ENCODE measurements around the gene SAFB. TPM values are rescaled to one million over a fixed set of nuclear protein-coding genes. Genes with fewer than 3 reads are reported as not detected.
A peak's percentile ranks its signal among the peaks of the same experiment; 100 is the strongest.

Gene SAFB
- polyA plus RNA-seq, 1 of the 3 experiments (the other 2 are of a cell fraction), result 90.0 TPM

- no peak overlapping the region for H3K4me3 ChIP-seq (ENCODE audit: low read depth in 2 of 2, low read length in 1 of 2)
- no peaks in the 10 kb centered on the region for H3K4me1 ChIP-seq (ENCODE audit: control insufficient read depth in 1 of 2, insufficient read depth in 2 of 2, low read depth in 1 of 2, low read length in 1 of 2)
- no peaks in the 10 kb centered on the region for H3K9me2 ChIP-seq
- 96% methylated on average over 30 of the region's 35 CpGs for WGBS (ENCODE audit: low lambda C conversion rate)
- no peaks in the 10 kb centered on the region for H3K79me2 ChIP-seq (ENCODE audit: insufficient read depth)
- POLR2A ChIA-PET, result interaction anchor here (1.0 to 1.5 kb wide), 2 partner anchors 11 to 13 kb away, joined by 7 read pairs; partner anchors contain the start of genes CATSPERD and LONP1
- no peak for DNase-seq
- H3K27ac ChIP-seq (ENCODE audit: low read depth in 2 of 2, low read length in 1 of 2), result no peak overlapping the region
- TF ChIP-seq EZH2phosphoT487 (IDR thresholded peaks at IDR 0.05; ENCODE audit: borderline replicate concordance, low read depth), result no peak
- TF ChIP-seq CTCF (IDR thresholded peaks at IDR 0.05), result no peak
- no peak for TF ChIP-seq POLR2AphosphoS5 (IDR thresholded peaks at IDR 0.05; ENCODE audit: low read depth, low read length)
- H3K4me2 ChIP-seq, result no peak overlapping the region
- CTCF ChIA-PET, result interaction anchor here (1.1 to 1.7 kb wide), 3 partner anchors 13 to 20 kb away, joined by 4 to 9 read pairs (median 4); partner anchors contain the start of genes CATSPERD, LONP1 and RPL36
- peaks cover 23 to 48% of the 10 kb centered on the region in 2 experiments for H3K36me3 ChIP-seq (replicated peaks in 1 of 2; ENCODE audit: control insufficient read depth in 1 of 2, insufficient read depth in 2 of 2, low read length in 1 of 2)
- no peak overlapping the region for H2AFZ ChIP-seq (ENCODE audit: low read depth)
- H3F3A ChIP-seq (replicated peaks; ENCODE audit: insufficient read depth), result no peaks in the 10 kb centered on the region
- H3K27me3 ChIP-seq (ENCODE audit: insufficient read depth), result no peaks in the 10 kb centered on the region
- no peaks in the 10 kb centered on the region for H3K9me3 ChIP-seq
- no peaks in the 10 kb centered on the region for H4K20me1 ChIP-seq (ENCODE audit: insufficient read depth)
- H3K9ac ChIP-seq, result no peak overlapping the region
Observed at GRCh38 chr19:5706876-5707573, 84.1 kb downstream of the SAFB start.

GRCh38 chr19:5707576-5708575 lies 85.0 kb downstream of the SAFB start:
- no peaks in the 10 kb centered on the region for H3K9me2 ChIP-seq
- H3K4me1 ChIP-seq (ENCODE audit: control insufficient read depth in 1 of 2, insufficient read depth in 2 of 2, low read depth in 1 of 2, low read length in 1 of 2), result no peaks in the 10 kb centered on the region
- no peaks in the 10 kb centered on the region for H3F3A ChIP-seq (replicated peaks; ENCODE audit: insufficient read depth)
- H2AFZ ChIP-seq (ENCODE audit: low read depth), result no peak overlapping the region
- 89% methylated on average over 16 of the region's 37 CpGs for WGBS (ENCODE audit: low lambda C conversion rate)
- peaks cover 23 to 54% of the 10 kb centered on the region in 2 experiments for H3K36me3 ChIP-seq (replicated peaks in 1 of 2; ENCODE audit: control insufficient read depth in 1 of 2, insufficient read depth in 2 of 2, low read length in 1 of 2)
- TF ChIP-seq CTCF (IDR thresholded peaks at IDR 0.05) (no peak), MXI1 (IDR thresholded peaks at IDR 0.05; ENCODE audit: low read depth, low read length) (no peak), POLR2AphosphoS5 (IDR thresholded peaks at IDR 0.05; ENCODE audit: low read depth, low read length) (no peak), ELF1 (IDR thresholded peaks at IDR 0.05) (no peak), CHD2 (IDR thresholded peaks at IDR 0.05; ENCODE audit: low read length, partially characterized antibody) (no peak), GABPA (IDR thresholded peaks at IDR 0.05; ENCODE audit: low read depth) (no peak), TAF1 (IDR thresholded peaks at IDR 0.05; ENCODE audit: borderline replicate concordance, low read depth, low read length) (no peak), EZH2phosphoT487 (IDR thresholded peaks at IDR 0.05; ENCODE audit: borderline replicate concordance, low read depth) (no peak), FOXM1 (IDR thresholded peaks at IDR 0.05; ENCODE audit: low read depth) (no peak), USF1 (IDR thresholded peaks at IDR 0.05; ENCODE audit: borderline replicate concordance, low read depth) (no peak), ZBTB33 (IDR thresholded peaks at IDR 0.05; ENCODE audit: borderline replicate concordance, low read depth) (no peak), MEF2A (IDR thresholded peaks at IDR 0.05; ENCODE audit: borderline replicate concordance, low read depth) (no peak), EP300 (IDR thresholded peaks at IDR 0.05; ENCODE audit: borderline replicate concordance in 1 of 2, low read depth in 1 of 2, low read length in 1 of 2) (no peak)
- H3K27me3 ChIP-seq (ENCODE audit: insufficient read depth), result no peaks in the 10 kb centered on the region
- DNase-seq, result peak; percentile 33
- H3K9me3 ChIP-seq, result no peaks in the 10 kb centered on the region
- H4K20me1 ChIP-seq (ENCODE audit: insufficient read depth), result no peaks in the 10 kb centered on the region
- peaks cover under 1% of the 10 kb centered on the region; the same call in 1 of the 2 replicates for H3K79me2 ChIP-seq (ENCODE audit: insufficient read depth)
- ChIA-PET POLR2A (interaction anchor here (1.1 to 1.5 kb wide), 2 partner anchors 12 to 18 kb away, joined by 3 to 7 read pairs; partner anchors contain the start of genes CATSPERD, LONP1 and RPL36), CTCF (interaction anchor here (0.9 to 1.7 kb wide), 4 partner anchors 13 to 21 kb away, joined by 3 to 9 read pairs (median 4); partner anchors contain the start of genes CATSPERD, LONP1 and RPL36)
- H3K4me3 ChIP-seq (ENCODE audit: low read depth in 2 of 2, low read length in 1 of 2), result no peak overlapping the region
- no peak overlapping the region for H3K27ac ChIP-seq (ENCODE audit: low read depth in 2 of 2, low read length in 1 of 2)
- H3K4me2 ChIP-seq, result no peak overlapping the region
- H3K9ac ChIP-seq, result no peak overlapping the region
